HCT116 (cell line): ENCODE results near the gene CHRNG. TPM values are rescaled to one million over a fixed set of nuclear protein-coding genes. Genes with fewer than 3 reads are reported as not detected.

ENCODE experiments used
- ATAC-seq: fragments of 200-7000 bp; cut with Tn5 transposase; 2 replicates; pipeline ENCODE4 v1.9.1; 2020; ENCODE audit warnings: mild to moderate bottlenecking, moderate library complexity
- BruUV-seq: library from RNA; stranded (reverse); fragments of 400-500 nt; replicated peaks from 2 replicates; lab custom pipeline; 2021; lab: Mats Ljungman, UMichigan
- CTCF ChIA-PET: fragments of 300-600 bp; sonication (Branson Sonifier 250); formaldehyde crosslinking; loops from one replicate; lab custom pipeline; 2021; ENCODE audit warnings: antibody characterized with exemption; lab: Charles Lee
- POLR2A ChIA-PET: fragments of 300-600, 350-600 bp; sonication (Branson Sonifier 250); formaldehyde crosslinking; loops from one replicate; lab custom pipeline; 2021; ENCODE audit warnings: antibody characterized with exemption; lab: Charles Lee
- RAD21 ChIA-PET, 2 experiments: fragments of 300-600 bp; sonication (Branson Sonifier 250); formaldehyde crosslinking; loops; one replicate each; lab custom pipeline; 2023; ENCODE audit warnings: low total read pairs in 2 of 2; ENCODE audit not compliant: uncharacterized antibody in 2 of 2, unreplicated experiment in 2 of 2, low non-redundant PET in 1 of 2; lab: Charles Lee
- DNase-seq: peaks from one replicate; pipeline ENCODE4 v3.0.0-alpha.2; 2010; ENCODE audit warnings: low read depth, low spot score
- H2AFZ ChIP-seq: fragments of 200-600 bp; shearing (Covaris generic), sonication (generic); 2 replicates; pipeline ENCODE4 v1.6.1; 2017; ENCODE audit warnings: low read depth, mixed run types, mixed read lengths, antibody characterized with exemption, low read length; ENCODE audit not compliant: poor library complexity, severe bottlenecking
- H3K27ac ChIP-seq: 2 replicates; pipeline ENCODE4 v1.5.1; 2012; ENCODE audit warnings: low read depth, low read length
- H3K27me3 ChIP-seq: fragments of 200-600 bp; sonication (generic); 2 replicates; pipeline ENCODE4 v1.6.1; 2016; ENCODE audit warnings: mixed run types, low read length, mixed read lengths; ENCODE audit not compliant: insufficient read depth
- H3K36me3 ChIP-seq, 2 experiments: fragments of 200-500 bp in 1 of 2; fragments of 200-600 bp in 1 of 2; sonication (Bioruptor generic) in 1 of 2; sonication (generic) in 1 of 2; 2 replicates each; pipeline versions ENCODE4 v1.5.1 to v1.6.1; 2014 to 2016; ENCODE audit warnings: low read length in 2 of 2, inconsistent platforms in 1 of 2, mixed read lengths in 1 of 2, mixed run types in 1 of 2; ENCODE audit not compliant: insufficient read depth in 2 of 2, control insufficient read depth in 1 of 2
- H3K4me1 ChIP-seq, 2 experiments: fragments of 200-600 bp in 1 of 2; sonication (generic) in 1 of 2; 2 replicates each; pipeline versions ENCODE4 v1.5.1 to v1.6.1; 2012 to 2017; ENCODE audit warnings: low read length in 2 of 2, inconsistent platforms in 1 of 2, mild to moderate bottlenecking in 1 of 2, mixed read lengths in 1 of 2, mixed run types in 1 of 2, moderate library complexity in 1 of 2; ENCODE audit not compliant: insufficient read depth in 2 of 2, control insufficient read depth in 1 of 2
- H3K4me2 ChIP-seq: fragments of 200-600 bp; sonication (generic); 2 replicates; pipeline ENCODE4 v1.6.1; 2017; ENCODE audit warnings: mixed run types, low read length, mixed read lengths
- H3K4me3 ChIP-seq, 2 experiments: fragments of 200-600 bp in 1 of 2; sonication (generic) in 1 of 2; replicated peaks in 1 of 2; 2 replicates each; pipeline ENCODE4 v1.5.1; 2011 to 2016; ENCODE audit warnings: low read length in 2 of 2, control low read depth in 1 of 2, low read depth in 1 of 2, mild to moderate bottlenecking in 1 of 2, mixed read lengths in 1 of 2, mixed run types in 1 of 2
- H3K79me2 ChIP-seq: fragments of 200-600 bp; sonication (generic); 2 replicates; pipeline ENCODE4 v1.6.1; 2017; ENCODE audit warnings: mild to moderate bottlenecking, mixed run types, low read length, moderate library complexity, mixed read lengths; ENCODE audit not compliant: insufficient read depth
- H3K9ac ChIP-seq: fragments of 200-600 bp; sonication (generic); 2 replicates; pipeline ENCODE4 v1.6.1; 2016; ENCODE audit warnings: low read length, mixed read lengths
- H3K9me2 ChIP-seq: fragments of 200-600 bp; sonication (generic), shearing (Covaris generic); 2 replicates; pipeline ENCODE4 v1.6.1; 2017; ENCODE audit warnings: mixed run types, mild to moderate bottlenecking, moderate library complexity; ENCODE audit not compliant: insufficient read depth
- H3K9me3 ChIP-seq, 2 experiments: fragments of 200-500 bp in 1 of 2; fragments of 200-600 bp in 1 of 2; sonication (Bioruptor generic) in 1 of 2; sonication (generic) in 1 of 2; 2 replicates each; pipeline ENCODE4 v1.6.1; 2014 to 2017; ENCODE audit warnings: low read length in 2 of 2, mixed read lengths in 2 of 2, inconsistent platforms in 1 of 2, low read depth in 1 of 2, mild to moderate bottlenecking in 1 of 2, mixed run types in 1 of 2, moderate library complexity in 1 of 2; ENCODE audit not compliant: control insufficient read depth in 1 of 2, insufficient read depth in 1 of 2
- H4K20me1 ChIP-seq: fragments of 200-600 bp; sonication (generic), shearing (Covaris generic); 2 replicates; pipeline ENCODE4 v1.6.1; 2017; ENCODE audit warnings: mixed run types, mild to moderate bottlenecking, moderate library complexity; ENCODE audit not compliant: insufficient read depth
- ATF3 ChIP-seq: IDR thresholded peaks from 2 replicates; pipeline ENCODE4 v1.6.1; 2012
- CBX3 ChIP-seq: IDR thresholded peaks from 2 replicates; pipeline ENCODE4 v1.6.1; 2012; ENCODE audit warnings: low read depth
- CEBPB ChIP-seq: IDR thresholded peaks from 2 replicates; pipeline ENCODE4 v1.6.1; 2012; ENCODE audit warnings: low read depth
- CTCF ChIP-seq, 3 experiments: fragments of 200-600 bp in 1 of 3; sonication (generic) in 1 of 3; IDR thresholded peaks in 2 of 3; conservative IDR thresholded peaks in 1 of 3; 2 replicates each; pipeline ENCODE4 v1.5.1; 2012 to 2017; ENCODE audit warnings: low read depth in 2 of 3, low read length in 2 of 3, antibody characterized with exemption in 1 of 3, borderline replicate concordance in 1 of 3, control low read depth in 1 of 3, mild to moderate bottlenecking in 1 of 3, mixed read lengths in 1 of 3, mixed run types in 1 of 3, moderate library complexity in 1 of 3; ENCODE audit not compliant: insufficient read depth in 1 of 3
- EGR1 ChIP-seq: IDR thresholded peaks from 2 replicates; pipeline ENCODE4 v1.6.1; 2012; ENCODE audit warnings: low read depth
- ELF1 ChIP-seq: IDR thresholded peaks from 2 replicates; pipeline ENCODE4 v1.6.1; 2012; ENCODE audit warnings: low read depth, borderline replicate concordance
- EZH2 ChIP-seq: fragments of 200-600 bp; sonication (generic); IDR thresholded peaks from 2 replicates; pipeline ENCODE4 v1.6.1; 2017; ENCODE audit warnings: antibody characterized with exemption, mixed run types
- FOSL1 ChIP-seq: IDR thresholded peaks from 2 replicates; pipeline ENCODE4 v1.6.1; 2012; ENCODE audit warnings: low read depth
- JUND ChIP-seq: IDR thresholded peaks from 2 replicates; pipeline ENCODE4 v1.6.1; 2012
- MAX ChIP-seq: IDR thresholded peaks from 2 replicates; pipeline ENCODE4 v1.6.1; 2012
- POLR2A ChIP-seq: IDR thresholded peaks from 2 replicates; pipeline ENCODE4 v1.7.0; 2011; ENCODE audit warnings: borderline replicate concordance; ENCODE audit not compliant: insufficient read depth, insufficient read length; ENCODE audit errors: extremely low read depth
- POLR2AphosphoS5 ChIP-seq: IDR thresholded peaks from 2 replicates; pipeline ENCODE4 v1.6.1; 2011; ENCODE audit warnings: mild to moderate bottlenecking, low read depth, low read length, moderate library complexity
- RAD21 ChIP-seq: IDR thresholded peaks from 2 replicates; pipeline ENCODE4 v1.6.1; 2012; ENCODE audit warnings: low read depth, mild to moderate bottlenecking
- ZFX ChIP-seq: fragments of 450-650 bp; IDR thresholded peaks from 2 replicates; pipeline ENCODE4 v1.6.1; 2017
- intact Hi-C: fragments of 100-400 bp; cut with micrococcal nuclease; formaldehyde crosslinking; loops from 2 replicates; pipeline ENCODE4 v1.10.0; 2022
- total RNA-seq: library from RNA; stranded (reverse); gene quantifications from one replicate; pipeline ENCODE4 v1.2.1, GENCODE V29; 2021; ENCODE audit not compliant: unreplicated experiment
- TF ChIP-seq, protein P1 (sequence below): IDR thresholded peaks from 2 replicates; pipeline ENCODE4 v1.6.1; 2011; ENCODE audit warnings: mild to moderate bottlenecking, low read length, moderate library complexity; ENCODE audit not compliant: insufficient replicate concordance; ENCODE audit errors: extremely low read depth

The CHRNG gene
- total RNA-seq, 1 experiment from 2014 or later: not detected

- RAD21 ChIA-PET: no interaction called here
- no peaks in the 10 kb centered on the region for H3K9me3 ChIP-seq
- ATAC-seq (no peak), DNase-seq (no peak)
- no peak overlapping the region for H3K27ac ChIP-seq
- POLR2A ChIA-PET: no interaction called here
- no peaks in the 10 kb centered on the region for H3K4me1 ChIP-seq
- H3K4me3 ChIP-seq: no peak overlapping the region
- no peak overlapping the region for H3K4me2 ChIP-seq
- intact Hi-C loops: no loop called here
- BruUV-seq: no TSS peak
- no peaks in the 10 kb centered on the region for H3K79me2 ChIP-seq
- TF ChIP-seq POLR2AphosphoS5 (no peak), ATF3 (no peak), CEBPB (no peak), CBX3 (no peak), FOSL1 (no peak), MAX (no peak), POLR2A (no peak), ELF1 (no peak), RAD21 (no peak), EZH2 (no peak), JUND (no peak), ZFX (no peak), CTCF (IDR thresholded peaks at IDR 0.05 in 2 of 3, conservative IDR thresholded peaks at IDR 0.05 in 1 of 3; ENCODE audit: borderline replicate concordance in 1 of 3, insufficient read depth in 1 of 3, low read depth in 2 of 3, low read length in 2 of 3) (no peak), EGR1 (no peak)
- TF ChIP-seq, protein P1, sequence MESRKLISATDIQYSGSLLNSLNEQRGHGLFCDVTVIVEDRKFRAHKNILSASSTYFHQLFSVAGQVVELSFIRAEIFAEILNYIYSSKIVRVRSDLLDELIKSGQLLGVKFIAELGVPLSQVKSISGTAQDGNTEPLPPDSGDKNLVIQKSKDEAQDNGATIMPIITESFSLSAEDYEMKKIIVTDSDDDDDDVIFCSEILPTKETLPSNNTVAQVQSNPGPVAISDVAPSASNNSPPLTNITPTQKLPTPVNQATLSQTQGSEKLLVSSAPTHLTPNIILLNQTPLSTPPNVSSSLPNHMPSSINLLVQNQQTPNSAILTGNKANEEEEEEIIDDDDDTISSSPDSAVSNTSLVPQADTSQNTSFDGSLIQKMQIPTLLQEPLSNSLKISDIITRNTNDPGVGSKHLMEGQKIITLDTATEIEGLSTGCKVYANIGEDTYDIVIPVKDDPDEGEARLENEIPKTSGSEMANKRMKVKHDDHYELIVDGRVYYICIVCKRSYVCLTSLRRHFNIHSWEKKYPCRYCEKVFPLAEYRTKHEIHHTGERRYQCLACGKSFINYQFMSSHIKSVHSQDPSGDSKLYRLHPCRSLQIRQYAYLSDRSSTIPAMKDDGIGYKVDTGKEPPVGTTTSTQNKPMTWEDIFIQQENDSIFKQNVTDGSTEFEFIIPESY: no peak
- no peaks in the 10 kb centered on the region for H3K36me3 ChIP-seq
- no peak overlapping the region for H2AFZ ChIP-seq
- H3K9ac ChIP-seq: no peak overlapping the region
- no peaks in the 10 kb centered on the region for H3K27me3 ChIP-seq
- no peaks in the 10 kb centered on the region for H3K9me2 ChIP-seq
- no peaks in the 10 kb centered on the region for H4K20me1 ChIP-seq
- CTCF ChIA-PET: no interaction called here
These were observed 32.8 kb upstream of the CHRNG start for GRCh38 chr2:232506709-232507108.
